Suppressor macrophage treated with lipopolysaccharide for 4 hours (primary cell): Measurements from ENCODE around the gene TMEM17.

Experiments
- DNase-seq: peaks from one replicate; pipeline ENCODE4 v3.0.0-alpha.2; 2020

TMEM17 gene

DNA sequence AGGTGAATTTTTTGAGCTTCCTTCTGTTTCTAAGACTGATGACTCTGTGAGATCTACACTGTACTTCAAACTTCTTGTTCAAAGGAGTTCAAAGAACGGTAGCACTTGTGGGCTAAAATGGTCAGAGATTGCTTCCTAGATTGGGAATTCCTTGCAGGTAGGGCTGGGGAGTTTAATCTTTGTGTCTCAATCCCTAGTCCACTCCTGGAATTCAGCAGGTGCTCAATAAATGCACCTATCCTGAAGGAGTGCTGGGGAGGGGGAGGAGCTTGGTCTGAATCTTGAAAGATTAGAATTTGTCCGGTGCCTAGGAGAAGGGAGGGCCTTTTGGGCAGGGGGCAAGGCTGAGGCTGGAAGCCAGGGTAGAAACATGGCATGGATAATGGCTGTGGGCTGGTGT lies 34.6 kb downstream of the TMEM17 start:
- no peak for DNase-seq

DNA sequence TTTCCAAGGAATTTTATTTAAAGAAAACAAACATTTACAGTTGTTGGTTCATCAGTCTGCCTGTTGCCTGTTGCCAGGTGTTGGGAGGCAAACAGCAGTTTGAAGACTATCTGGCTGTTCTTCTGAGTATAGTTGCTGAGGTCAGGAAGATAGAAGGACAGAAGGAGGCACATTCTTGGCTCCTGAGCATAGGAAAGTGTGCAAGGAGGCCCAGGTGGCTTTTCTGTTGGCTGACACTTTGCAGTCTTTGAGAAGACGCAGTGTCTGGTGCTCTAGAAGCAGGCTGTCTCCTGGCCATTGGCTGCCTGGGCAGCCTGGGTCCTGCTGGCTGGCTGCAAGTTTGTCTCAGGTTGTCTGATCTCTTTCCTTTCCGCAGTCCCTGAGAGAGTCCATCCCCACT lies 36.4 kb downstream of the TMEM17 start:
- DNase-seq, result no peak

DNA sequence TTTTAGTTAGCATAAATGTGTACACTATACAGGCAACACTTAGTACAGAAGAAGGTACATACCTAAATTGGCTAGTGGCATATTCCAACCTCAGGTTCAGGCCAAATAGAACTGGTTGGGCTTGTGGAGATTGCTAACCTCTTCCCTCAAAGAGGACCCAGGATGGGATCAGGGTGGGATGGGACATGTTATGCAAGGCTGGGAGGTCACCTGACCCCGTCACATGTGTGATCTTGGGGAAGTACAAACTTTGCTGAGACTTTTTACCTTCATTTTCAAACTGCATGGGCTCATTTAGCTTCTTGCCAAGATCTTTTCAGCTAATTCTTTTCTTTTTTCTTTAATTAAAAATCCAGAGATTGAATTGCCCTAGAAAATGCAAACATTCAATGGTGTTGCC lies 36.9 kb downstream of the TMEM17 start:
- no peak for DNase-seq

DNA sequence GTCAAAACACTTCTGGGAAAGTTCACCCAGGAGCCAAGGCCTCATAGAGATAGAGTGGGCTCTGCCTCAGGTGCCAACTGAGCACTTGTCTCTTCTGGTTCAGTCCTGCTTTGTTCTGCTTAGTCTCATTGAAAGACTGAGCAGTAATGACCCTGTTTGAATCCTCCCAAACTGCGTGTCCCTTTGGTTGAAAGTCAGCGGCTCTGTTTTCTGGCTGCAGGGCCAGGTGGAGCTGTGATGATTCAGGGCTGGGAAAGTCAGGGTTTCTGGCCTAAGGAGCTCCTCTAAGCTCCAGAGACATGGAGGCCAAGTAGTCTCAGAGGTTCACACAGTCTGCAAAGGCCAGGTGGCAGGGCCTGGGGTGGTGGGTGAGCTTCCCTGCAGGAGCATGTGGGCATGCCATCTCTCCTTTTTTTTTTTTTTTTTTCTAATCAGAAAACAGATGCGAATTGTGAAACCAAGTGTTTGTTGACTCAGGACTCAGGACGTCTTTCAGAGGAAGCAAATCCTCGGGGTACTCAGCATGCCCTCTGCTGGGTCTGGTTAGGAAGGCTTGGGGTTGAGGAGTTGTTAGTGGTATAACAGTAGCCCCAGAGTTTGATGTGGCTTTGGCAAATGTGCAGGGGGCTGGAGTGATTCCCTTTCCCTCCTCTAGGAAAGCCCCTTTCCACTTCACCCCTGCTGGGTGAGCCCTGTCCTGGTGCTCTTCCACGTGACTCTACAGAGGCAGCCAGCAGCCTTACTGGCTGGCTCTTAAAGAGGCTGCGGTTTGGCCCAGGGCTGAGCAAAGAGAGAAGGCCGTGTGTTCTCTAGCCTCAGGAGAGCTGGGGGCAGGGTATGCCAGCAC lies 38.3 kb downstream of the TMEM17 start:
- DNase-seq, result no peak

DNA sequence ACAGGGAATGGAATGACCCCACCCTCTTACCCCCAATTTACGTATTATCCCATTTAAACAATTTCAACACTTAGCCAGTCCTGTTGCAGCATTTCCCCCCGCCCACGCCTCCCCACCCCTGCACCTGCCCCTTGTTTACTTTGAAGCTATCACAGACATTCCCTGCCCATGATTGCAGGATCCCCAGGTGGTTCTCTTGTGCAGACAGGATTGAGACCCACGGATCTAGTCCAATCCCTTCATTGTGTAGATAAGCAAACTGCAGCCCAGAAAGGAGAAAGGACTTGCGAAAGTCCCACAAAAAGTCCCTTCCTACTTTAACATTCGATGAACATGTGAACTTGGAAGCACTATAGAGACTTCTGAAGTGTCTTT lies 38.9 kb downstream of the TMEM17 start:
- DNase-seq, result peak; percentile 14

DNA sequence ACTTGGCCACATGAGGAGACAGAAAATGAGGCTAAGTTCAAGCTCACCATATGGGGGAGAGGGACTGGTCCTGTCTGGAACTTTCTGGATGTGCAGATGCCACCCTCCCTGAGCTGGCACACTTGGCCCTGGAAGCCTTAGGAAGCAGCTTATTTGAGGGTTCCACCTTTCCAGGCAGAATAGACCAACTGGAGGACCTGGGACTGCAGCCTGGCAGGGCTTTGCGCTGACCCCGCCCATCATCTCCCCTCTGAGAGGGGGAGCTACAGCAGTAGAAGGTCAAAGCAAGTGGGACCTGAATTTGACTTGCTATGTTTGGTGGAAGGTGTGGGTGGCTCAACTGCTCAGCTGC lies 39.5 kb downstream of the TMEM17 start:
- DNase-seq, result no peak

DNA sequence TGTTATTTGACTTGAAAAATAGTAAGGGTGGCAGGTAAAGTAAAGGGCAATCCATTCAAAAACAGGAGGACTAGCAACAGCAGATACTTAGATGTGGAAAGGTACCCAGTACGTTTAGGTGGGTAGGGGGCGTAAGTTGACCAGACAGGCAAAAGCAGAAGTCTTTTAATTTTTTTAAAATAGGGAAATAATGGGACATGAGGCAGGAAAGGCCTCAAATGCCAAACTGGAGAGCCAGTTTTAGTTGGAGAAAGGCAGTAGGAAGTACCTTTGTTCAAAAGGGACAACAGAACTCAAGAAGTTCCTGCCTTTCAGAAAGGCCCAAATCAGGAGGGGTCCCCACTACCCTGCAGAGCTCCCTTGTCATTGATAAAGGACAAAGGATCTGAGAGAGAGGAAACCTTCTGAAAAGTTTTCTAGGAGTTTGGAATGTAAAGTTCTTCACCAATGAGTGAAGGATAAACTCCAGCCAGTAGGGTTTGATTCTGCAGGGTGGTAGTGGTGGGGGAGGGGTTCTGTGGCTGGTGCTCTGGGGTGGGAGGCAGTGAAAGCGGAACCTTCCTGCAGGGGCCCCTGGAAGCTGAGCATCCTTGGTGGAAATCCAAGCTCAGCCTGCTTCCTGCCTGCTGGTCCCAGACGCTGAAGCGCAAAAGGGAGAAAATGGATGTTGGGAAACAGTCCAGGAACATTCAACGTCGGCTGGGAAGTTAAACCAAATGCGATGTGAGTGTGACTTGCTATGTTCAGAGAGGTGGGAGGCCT lies 40.1 kb downstream of the TMEM17 start:
- no peak for DNase-seq

DNA sequence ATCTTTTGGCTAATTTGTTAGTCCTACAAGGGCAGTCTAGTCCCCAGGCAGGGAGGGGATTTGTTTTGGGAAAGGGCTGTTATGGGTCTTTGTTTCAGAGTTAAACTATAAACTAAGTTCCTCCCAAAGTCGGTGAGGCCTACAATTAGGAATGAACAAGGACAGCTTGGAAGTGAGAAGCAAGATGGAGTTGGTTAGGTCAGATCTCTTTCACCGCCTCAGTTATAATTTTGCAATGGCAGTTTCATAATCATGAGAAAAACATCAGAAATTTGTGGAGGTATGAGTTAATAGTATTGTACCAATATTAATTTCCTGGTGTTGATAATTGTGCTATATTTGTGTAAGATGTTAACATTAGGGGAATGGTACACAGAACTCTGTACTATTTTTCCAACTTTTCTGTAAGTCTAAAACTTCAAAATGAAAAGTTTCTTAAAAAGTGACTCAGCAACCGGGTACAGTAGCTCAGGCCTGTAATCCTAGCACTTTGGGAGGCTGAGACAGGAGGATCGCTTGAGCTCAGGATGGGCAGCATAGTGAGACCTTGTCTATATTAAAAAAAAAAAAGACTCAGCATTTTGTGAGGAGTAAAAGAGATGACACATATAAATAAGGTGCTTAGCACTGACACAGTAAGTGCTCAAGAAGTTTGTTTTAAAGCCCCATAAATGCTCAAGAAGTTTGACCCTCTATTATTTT lies 40.8 kb downstream of the TMEM17 start:
- no peak for DNase-seq

DNA sequence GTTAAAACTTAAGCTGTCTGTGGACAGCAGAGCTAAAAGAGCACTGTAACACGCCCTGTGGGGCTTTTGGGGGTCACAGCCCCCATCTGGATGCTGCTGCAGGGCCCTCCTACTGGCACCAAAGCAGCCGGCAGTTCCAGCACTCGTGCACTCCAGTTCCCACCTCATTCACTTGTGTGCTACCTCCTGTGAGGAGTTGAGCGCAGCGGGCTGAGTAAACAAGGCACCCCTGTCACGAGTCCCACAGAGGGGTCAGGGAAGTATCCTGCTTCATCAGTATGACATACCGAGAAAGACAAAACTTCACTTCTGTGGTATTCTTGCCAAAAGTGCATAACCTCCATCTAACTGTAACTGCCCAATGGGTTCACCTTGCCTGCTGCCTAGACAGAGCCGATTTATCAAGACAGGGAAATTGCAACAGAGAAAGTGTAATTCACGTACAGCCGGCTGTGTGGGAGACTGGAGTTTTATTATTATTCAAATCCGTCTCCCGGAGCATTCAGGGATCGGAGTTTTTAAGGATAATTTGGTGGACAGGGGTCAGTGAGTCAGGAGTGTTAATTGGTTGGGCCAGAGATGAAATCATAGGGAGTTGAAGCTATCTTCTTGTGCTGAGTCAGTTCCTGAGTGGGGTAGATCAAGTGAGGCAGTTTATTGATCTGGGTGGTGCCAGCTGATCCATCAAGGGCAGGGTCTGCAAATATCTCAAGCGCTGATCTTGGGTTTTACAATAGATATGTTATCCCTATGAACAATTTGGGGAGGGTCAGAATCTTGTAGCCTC lies 41.6 kb downstream of the TMEM17 start:
- DNase-seq, result no peak

DNA sequence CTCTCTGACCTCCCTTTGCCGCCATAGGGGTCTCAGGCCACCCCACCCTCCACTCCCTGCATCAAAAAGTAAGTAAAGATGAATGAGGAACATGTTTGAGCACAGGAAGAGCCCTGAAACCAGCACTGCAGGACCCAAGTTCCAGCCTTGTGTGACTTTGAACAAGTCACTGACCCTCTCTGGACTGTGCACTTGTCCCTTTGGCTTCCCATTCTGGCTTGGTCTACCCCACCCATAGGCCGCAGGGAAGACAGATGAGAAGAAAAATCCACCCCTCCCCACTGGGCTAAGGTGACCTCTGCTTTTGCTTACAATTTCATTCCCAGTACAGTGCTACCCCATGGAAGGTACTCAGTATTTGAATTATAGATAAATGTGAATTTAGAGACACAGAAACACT lies 43.8 kb downstream of the TMEM17 start:
- no peak for DNase-seq

DNA sequence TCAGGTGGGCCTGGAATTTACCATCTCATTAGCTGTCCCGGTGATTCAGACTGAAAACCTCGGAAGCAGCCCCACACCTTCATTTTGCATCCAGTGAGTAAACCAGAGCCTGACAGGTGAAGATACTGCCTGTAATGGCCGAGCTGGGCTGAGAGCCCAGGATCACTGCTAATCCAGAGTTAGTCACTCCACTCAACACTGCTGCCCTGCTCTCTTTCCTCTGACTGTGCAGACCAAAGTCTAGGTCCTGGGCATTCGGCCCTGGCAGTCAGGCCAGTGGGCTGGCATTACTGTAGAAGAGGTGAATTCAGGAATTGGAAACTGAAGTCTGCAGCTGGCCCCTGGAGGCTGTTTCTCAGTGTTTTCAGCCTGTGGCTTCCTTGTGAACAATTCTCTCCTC lies 44.3 kb downstream of the TMEM17 start:
- DNase-seq, result no peak

DNA sequence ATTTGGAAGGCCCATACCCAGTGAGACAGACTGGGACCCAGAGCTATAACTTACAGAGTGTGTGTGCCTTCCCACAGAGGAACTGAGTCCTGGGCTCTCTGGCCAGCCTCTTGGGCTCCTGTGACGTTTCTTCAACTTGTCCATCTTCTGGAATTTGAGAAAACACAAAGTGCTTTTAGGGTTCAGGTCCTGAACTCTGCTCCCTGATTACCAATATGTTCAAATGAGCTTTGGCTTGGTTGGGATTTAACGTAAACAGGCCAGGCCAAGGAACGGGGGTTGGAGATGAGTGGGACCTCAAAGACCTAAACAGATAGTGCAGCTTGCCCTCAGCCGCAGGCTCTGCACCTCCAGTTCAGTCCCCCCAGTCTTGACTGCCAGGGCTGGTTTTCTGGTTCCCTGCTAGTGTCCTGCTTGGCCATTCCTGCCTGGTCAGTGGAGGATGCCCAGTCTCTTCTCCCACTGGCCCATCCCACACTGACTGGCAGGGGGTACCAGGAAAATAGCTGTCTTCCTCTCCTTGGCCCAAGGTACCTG lies 44.9 kb downstream of the TMEM17 start:
- no peak for DNase-seq

DNA sequence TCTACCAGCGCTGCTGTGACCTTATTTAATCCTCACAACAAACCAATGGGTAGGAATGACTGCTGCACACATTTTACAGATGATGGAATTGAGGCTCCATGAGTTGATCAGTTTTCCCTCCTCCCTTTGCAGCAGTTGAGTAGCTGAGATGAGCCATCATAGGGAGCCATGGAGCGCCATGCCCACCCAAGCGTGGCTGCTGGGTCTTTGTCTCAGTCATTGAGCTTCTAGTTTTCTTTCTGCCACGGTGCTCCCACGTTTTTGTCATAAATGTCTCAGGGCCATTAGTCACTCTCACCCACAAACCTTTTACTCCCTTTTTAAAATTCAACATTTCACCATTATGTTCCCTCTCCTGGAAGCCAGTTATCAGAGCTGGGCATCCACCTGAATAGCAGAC lies 45.8 kb downstream of the TMEM17 start:
- no peak for DNase-seq

DNA sequence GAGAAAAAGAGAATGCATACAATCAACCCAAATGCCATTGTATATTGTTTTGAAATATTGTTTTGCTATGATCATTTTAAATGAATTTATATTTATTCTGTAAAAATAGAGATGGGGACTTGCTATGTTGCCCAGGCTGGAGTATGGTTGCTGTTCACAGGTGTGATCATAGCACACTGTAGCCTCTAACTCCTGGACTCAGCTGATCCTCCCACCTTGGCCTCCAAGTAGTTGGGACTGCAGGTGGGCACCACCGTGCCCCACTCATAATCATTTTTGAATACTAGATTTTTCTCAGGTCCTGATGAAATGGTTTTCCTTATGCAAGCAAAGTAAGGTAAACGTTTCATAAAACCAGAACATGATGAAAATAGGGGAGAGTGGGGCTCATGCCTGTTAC lies 46.3 kb downstream of the TMEM17 start:
- DNase-seq, result no peak

DNA sequence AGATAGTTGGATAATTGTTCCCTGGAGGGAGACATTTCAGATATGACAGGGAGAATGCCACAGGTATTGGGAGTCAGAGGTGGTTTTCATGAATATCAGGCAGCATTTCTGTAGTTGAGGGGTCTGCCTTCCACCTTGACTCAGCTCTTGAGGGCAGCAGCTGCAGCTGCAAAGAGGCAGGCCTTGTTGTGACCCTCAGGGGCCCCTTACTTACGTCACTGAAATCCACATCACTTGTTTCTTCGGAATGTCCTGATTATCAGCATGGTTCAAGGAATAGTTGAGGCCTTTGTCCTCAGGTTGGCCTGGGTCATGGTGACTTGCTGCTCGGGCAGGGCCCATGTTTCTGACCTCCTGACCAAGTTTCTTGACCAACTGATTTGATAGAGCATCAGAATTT lies 46.9 kb downstream of the TMEM17 start:
- DNase-seq, result no peak

DNA sequence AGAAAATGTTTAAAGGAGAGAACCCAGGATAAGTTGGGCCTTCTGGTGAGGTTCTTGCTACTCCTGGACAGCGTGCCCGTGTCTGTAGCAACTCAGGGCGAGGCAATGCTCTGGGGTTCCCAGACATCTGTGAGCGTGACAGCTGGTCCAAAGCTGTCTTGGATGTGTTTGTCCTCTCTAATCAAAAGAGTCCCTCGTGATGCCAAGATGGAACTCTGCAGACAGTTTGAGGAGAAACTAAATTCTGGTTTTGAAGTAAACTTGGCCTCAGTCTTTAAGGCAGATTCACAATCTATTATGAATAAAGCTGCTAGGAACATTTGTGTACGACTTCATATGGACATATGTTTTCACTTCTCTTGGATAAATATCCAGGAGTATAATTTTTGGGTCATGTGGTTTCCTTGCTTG lies 47.3 kb downstream of the TMEM17 start:
- no peak for DNase-seq

DNA sequence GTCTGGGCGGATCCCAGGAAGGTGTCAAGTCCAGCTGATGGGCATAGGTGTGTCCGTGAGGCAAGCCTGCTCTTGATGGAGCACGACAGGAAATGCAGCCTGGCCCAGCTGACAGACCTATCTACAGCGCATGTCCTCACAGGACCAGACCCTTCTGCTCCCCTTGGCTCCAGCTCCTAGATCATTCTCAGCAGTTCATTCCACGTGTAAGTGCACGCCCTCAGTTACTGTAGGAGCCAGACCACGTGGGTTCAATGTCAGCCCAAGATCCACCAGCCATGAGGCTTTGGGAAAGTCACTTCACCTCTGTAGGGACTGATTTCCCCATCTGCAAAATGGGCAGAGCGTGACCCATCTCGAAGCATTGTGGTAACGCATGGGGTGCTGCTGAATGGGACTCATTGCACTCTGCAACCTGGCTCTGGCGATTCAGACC lies 47.8 kb downstream of the TMEM17 start:
- DNase-seq, result no peak

DNA sequence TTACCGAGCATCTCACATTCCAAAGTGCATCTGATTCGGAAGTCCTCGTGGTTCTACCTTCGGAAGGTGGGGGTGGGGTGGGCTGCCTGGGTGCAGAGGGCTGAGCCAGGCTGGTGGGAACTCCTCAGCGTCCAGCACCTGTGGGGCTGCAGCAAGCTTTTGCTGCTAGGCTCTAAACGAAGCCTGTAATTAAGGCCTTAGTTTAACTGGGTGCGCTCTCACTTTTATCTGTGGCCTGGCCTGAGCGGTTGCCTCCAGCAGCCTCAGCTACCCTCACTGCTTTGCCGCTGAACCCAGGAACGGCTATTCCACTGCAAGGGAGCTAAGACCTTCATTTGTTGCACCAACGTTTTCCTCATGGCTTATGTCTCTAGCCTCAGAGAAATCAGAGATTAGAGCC lies 48.4 kb downstream of the TMEM17 start:
- no peak for DNase-seq

DNA sequence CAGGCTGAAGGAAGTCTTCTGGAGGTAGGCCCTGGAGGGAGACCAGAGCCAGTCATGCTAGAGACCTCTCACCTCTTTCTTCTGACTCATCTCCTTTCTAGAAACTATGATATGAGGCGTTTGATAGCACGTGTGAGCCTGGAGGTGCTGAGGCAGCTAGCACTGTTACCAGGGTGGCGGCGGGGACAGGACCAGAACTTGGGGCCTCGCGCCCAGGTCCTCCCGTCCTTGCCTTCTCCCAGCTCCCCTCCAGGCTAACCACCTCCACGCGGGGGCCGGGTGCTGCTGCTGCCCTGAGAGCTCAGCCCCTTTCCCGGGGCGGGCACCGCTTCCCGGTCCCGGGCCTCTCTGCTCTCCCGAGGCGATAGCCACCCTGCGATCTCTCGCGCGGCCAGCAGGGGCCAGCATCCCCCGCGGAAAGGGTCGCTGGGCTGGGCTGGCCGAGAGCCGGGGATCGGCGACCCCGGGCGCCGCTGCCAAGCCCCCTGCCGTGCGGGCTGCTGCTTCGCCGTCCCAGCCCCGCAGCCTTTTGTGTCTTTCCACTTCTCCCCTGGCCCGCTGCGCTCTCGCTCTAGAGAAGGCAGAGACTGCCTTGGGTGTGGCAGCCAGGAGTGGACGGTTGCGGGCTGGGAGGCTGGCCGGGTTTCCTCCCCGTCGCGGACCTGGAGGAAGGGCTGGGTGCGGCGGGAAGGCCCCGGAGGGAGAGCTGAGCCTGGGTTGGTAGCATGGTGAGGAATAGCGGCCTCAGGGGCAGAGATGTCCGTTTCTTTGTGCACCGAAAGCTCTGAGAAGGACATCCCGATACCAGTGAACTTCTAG lies 49.1 kb downstream of the TMEM17 start:
- peak; percentile 72 for DNase-seq

DNA sequence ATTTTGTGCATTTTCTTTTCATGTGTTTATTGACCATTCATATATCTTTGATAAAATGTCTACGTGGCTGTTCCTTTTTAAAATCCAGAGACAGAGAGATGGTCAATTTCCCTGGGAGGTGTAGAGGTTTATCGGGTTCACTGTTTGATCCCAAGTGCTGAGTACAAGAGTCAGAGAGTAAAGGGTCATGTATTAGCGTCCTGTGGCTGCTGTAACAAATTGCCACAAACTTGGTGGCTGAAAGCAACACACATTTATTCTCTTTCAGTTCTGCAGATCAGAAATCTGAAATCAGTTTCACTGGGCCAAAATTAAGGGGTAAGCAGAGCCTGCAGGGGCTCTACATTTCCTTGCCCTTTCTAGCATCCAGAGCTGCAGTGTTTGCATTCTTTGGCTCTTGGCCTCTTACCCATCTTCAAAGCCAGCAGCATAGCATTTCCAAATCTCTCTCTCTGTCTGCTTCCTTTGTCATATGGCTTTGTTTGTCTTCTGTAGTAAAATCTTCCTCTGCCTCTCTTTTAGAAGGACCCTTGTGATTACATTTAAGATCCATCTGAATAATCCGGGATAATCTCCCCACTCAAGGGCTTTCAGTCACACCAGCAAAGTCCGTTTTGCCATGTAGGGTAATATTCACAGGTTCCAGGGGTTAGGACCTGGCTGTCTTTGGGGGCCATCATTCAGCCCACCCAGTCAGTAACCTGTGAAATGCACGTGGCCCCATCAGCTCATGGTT lies 49.9 kb downstream of the TMEM17 start:
- no peak for DNase-seq

DNA sequence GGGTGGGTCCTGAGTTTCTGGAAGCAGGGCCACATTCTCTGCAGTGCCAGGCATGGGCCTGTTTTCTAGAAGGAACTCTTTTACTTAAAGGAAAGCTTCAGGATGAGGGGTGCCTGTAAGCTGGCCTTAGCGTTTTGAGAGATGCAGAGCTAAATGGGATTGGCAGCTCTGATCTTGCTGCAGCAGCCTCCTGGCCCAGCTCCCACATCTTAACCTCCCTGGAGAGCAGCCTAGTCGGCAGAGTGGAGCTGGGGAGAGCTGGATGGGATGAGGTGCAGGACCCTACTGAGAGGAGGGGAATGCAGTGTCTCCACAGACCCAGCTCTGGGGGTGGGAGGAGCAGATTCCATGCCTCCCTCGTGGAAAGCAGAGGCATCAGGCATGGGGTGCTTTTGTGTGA lies 52.0 kb downstream of the TMEM17 start:
- DNase-seq, result no peak
